Heart left ventricle (tissue), 16 donors: ENCODE results near the gene SPACA5. TPM values are rescaled to one million over a fixed set of nuclear protein-coding genes. Genes with fewer than 3 reads are reported as not detected.

Experiments
- ATAC-seq, 4 donors: fragments of 200-7000 bp; cut with Tn5 transposase; one replicate each; pipeline ENCODE4 v1.9.1; 2020 to 2022; ENCODE audit warnings: moderate library complexity in 4 of 4, mild to moderate bottlenecking in 3 of 4, moderate number of reproducible peaks in 1 of 4
- DNase-seq, 5 donors: peaks; one replicate each; pipeline ENCODE4 v3.0.0-alpha.2; 2020
- H3K27ac ChIP-seq, 12 donors: fragments of 200-600 bp; sonication (generic) in 4 of 12; one replicate each; pipeline versions ENCODE4 v1.5.0 to v1.8.0; 2016 to 2022; ENCODE audit warnings: mild to moderate bottlenecking in 2 of 12
- H3K27me3 ChIP-seq, 9 donors: fragments of 200-600 bp; sonication (generic) in 2 of 9; one replicate each; pipeline versions ENCODE4 v1.5.1 to v1.8.0; 2016 to 2022; ENCODE audit warnings: mild to moderate bottlenecking in 3 of 9
- H3K36me3 ChIP-seq, 9 donors: fragments of 200-600 bp; sonication (generic) in 2 of 9; one replicate each; pipeline versions ENCODE4 v1.5.0 to v1.8.0; 2018 to 2022; ENCODE audit warnings: mild to moderate bottlenecking in 2 of 9
- H3K4me1 ChIP-seq, 12 donors: fragments of 200-600 bp; sonication (generic) in 4 of 12; one replicate each; pipeline versions ENCODE4 v1.5.0 to v1.8.0; 2016 to 2022; ENCODE audit warnings: mild to moderate bottlenecking in 3 of 12
- H3K4me3 ChIP-seq, 12 donors: fragments of 200-600 bp; sonication (generic) in 4 of 12; one replicate each; pipeline versions ENCODE4 v1.5.0 to v1.8.0; 2017 to 2022; ENCODE audit warnings: mild to moderate bottlenecking in 9 of 12, moderate library complexity in 4 of 12
- H3K9me3 ChIP-seq, 12 donors: fragments of 200-600 bp; sonication (generic) in 4 of 12; one replicate each; pipeline versions ENCODE4 v1.5.0 to v1.8.0; 2016 to 2022; ENCODE audit warnings: mild to moderate bottlenecking in 1 of 12
- POLR2A ChIP-seq, 2 donors: fragments of 450-650 bp; IDR thresholded peaks; one replicate each; pipeline ENCODE4 v1.6.1; 2017; ENCODE audit warnings: antibody characterized with exemption in 2 of 2, mild to moderate bottlenecking in 2 of 2, moderate library complexity in 2 of 2
- WGBS, 4 donors: extraction: QIAGEN DNeasy Blood & Tissue Kit in 2 of 4; methylation state at CpG; one replicate each; pipeline versions ENCODE4 v1.1.5 to v1.1.7; 2013 to 2018; 5-methylcytosine and 5-hydroxymethylcytosine counted together
- intact Hi-C, 10 donors: fragments of 100-400 bp; cut with DNase I; formaldehyde crosslinking; loops; one replicate each; pipeline versions ENCODE4 v1.11.1 to v1.14.2; 2022
- polyA plus RNA-seq, 2 donors: library from polyadenylated mRNA; stranded (reverse); fragments of 200-250 nt; gene quantifications; one replicate each; pipeline ENCODE4 v1.2.3, GENCODE V29; 2013
- total RNA-seq, 9 donors: library from RNA; depleted of rRNA in 2 of 9; stranded (reverse); fragments of >200 nt in 2 of 9; fragmentation: NEBNext Ultra II Directional in 3 of 9; extraction: Animal tissue kit (Norgen Biotek cat#: 25700) in 3 of 9; gene quantifications; one replicate each; pipeline versions ENCODE4 v1.1.0 to v1.2.4, GENCODE V29; 2016 to 2023
- TF ChIP-seq, protein P1 (sequence below), 12 donors: fragments of 200-600 bp; sonication (generic) in 4 of 12; IDR thresholded peaks; one replicate each; pipeline versions ENCODE4 v1.5.0 to v1.8.0; 2018 to 2022; ENCODE audit warnings: antibody characterized with exemption in 12 of 12, mild to moderate bottlenecking in 5 of 12
- donor health status: ischemic (EF 13 %, LVEDD 7.1; RV severe dilation, severe dysfunction).
- donor health status: healthy with polysubstance abuse.
- donor health status: DM: no; HTN: yes; CAD: no.
- donor health status: DM: no; HTN: no; CAD: no.
- donor health status: ischemic (EF 25% LVEDD 6.9; RV normal size, moderate dysfunction).
- donor health status: ischemic (EF 25% LVEDD 5.7; RV mildly dilated, moderate dysfunction).
- donor health status: healthy.
- donor health status: DM: yes; HTN: yes; CAD: no.
- donor health status: ischemic (EF 35%, LVEDD 5.7; RV mildly dilated, moderate dysfunction).
- donor health status: nonischemic (EF 11% LVEDD 7.7; RV severe dilation, severe dysfunction).
- donor health status: DM: yes; HTN: yes; CAD: no.
- donor health status: PGD.
- donor health status: ischemic (EF 29% LVEDD 5.4; RV normal size, mild dysfunction).
- donor health status: nonischemic (EF 23%, LVEDD 6.1; RV moderate dilation, normal function).

SPACA5 gene
- total and polyA plus RNA-seq, 11 donors = not detected

- DNase-seq (peak in 4 of 5 donors; percentile 49 to 59 (median 56)), ATAC-seq (peak in 3 of 4 donors; percentile 55 to 87 (median 71))
- peaks cover 0 to 13% (median 0%) of the 10 kb centered on the region in 12 donors for H3K4me1 ChIP-seq
- WGBS, 4 donors = 41 to 48% (median 43%) methylated on average over 8 of the region's 8 CpGs
- TF ChIP-seq, protein P1, sequence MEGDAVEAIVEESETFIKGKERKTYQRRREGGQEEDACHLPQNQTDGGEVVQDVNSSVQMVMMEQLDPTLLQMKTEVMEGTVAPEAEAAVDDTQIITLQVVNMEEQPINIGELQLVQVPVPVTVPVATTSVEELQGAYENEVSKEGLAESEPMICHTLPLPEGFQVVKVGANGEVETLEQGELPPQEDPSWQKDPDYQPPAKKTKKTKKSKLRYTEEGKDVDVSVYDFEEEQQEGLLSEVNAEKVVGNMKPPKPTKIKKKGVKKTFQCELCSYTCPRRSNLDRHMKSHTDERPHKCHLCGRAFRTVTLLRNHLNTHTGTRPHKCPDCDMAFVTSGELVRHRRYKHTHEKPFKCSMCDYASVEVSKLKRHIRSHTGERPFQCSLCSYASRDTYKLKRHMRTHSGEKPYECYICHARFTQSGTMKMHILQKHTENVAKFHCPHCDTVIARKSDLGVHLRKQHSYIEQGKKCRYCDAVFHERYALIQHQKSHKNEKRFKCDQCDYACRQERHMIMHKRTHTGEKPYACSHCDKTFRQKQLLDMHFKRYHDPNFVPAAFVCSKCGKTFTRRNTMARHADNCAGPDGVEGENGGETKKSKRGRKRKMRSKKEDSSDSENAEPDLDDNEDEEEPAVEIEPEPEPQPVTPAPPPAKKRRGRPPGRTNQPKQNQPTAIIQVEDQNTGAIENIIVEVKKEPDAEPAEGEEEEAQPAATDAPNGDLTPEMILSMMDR (IDR thresholded peaks at IDR 0.05) = no peak
- no peak for TF ChIP-seq POLR2A (IDR thresholded peaks at IDR 0.05)
- H3K27me3 ChIP-seq = peaks cover 0 to 13% (median 0%) of the 10 kb centered on the region in 9 donors
- peak overlapping the region in 11 of 12 donors; percentile 12 to 71 (median 55) for H3K27ac ChIP-seq
- H3K9me3 ChIP-seq = no peaks in the 10 kb centered on the region
- intact Hi-C loops = no loop called here
- H3K36me3 ChIP-seq = no peaks in the 10 kb centered on the region
- H3K4me3 ChIP-seq = no peak overlapping the region
Measured at GRCh38 chrX:48045410-48046311, 38.9 kb downstream of the SPACA5 start.

DNA sequence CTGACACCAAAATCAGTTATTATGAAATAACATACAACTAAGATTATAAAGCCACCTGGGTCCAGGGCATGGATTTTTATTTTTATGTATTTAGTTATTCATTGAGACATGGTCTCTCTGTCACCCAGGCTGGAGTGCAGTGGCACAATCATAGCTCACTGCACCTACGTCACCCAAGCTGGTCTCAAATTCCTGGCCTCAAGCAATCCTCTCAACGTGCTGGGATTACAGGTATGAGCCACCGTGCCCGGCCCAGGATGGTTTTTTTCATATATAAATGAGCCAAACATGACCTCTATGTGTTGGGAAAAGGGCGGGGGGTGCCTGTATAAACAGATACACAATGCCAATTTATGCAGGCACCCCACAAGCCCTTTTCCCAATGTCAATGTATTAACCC lies 40.1 kb downstream of the SPACA5 start:
- peaks cover 0 to 13% (median 0%) of the 10 kb centered on the region in 9 donors for H3K27me3 ChIP-seq
- no peak for TF ChIP-seq POLR2A (IDR thresholded peaks at IDR 0.05)
- TF ChIP-seq, protein P1 (IDR thresholded peaks at IDR 0.05) = no peak
- H3K4me1 ChIP-seq = peaks cover 0 to 13% (median 0%) of the 10 kb centered on the region in 12 donors
- no peak for DNase-seq
- H3K9me3 ChIP-seq = no peaks in the 10 kb centered on the region
- intact Hi-C loops = no loop called here
- no peak overlapping the region for H3K4me3 ChIP-seq
- peak overlapping the region in 6 of 12 donors; percentile 28 to 71 (median 64) for H3K27ac ChIP-seq
- no peak for ATAC-seq
- 71 to 97% (median 84%) methylated on average over 4 to 5 of the region's 5 CpGs for WGBS, 4 donors
- H3K36me3 ChIP-seq = no peaks in the 10 kb centered on the region

DNA sequence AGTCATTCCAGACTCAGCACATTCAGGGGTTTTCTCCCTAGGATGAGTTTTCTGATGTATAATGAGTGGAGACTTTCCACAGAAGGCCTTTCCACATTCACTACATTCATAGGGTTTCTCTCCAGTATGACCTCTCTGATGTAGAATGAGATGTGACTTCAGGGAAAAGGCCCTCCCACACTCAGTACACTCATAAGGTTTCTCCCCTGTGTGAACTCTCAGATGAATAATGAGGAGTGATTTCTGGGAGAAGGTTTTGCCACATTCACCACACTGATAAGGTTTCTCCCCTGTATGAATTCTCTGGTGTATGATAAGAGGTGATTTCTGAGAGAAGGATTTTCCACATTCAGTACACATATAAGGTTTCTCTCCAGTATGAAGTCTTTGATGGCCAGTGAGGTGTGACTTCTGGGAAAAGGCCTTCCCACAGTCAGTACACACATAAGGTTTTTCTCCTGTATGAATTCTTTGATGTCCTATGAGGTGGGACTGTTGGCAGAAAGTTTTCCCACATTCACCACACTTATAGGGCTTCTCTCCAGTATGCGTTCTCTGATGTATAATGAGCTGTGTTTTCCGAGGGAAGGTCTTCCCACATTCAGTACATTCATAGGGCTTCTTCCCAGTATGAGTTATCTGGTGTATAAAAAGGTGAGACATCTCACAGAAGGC lies 52.0 kb downstream of the SPACA5 start:
- no peak overlapping the region for H3K27ac ChIP-seq
- H3K4me1 ChIP-seq = no peaks in the 10 kb centered on the region
- WGBS, 4 donors = 61 to 100% (median 90%) methylated on average over 2 of the region's 2 CpGs
- intact Hi-C loops = loop anchor here in 1 of 10 donors (10.0 kb wide), 1 partner anchor 56 kb away; no protein-coding TSS in a partner anchor
- H3K4me3 ChIP-seq = no peak overlapping the region
- H3K36me3 ChIP-seq = peaks cover 0 to 41% (median 17%) of the 10 kb centered on the region in 9 donors
- DNase-seq = no peak
- TF ChIP-seq POLR2A (IDR thresholded peaks at IDR 0.05) = no peak
- TF ChIP-seq, protein P1 (IDR thresholded peaks at IDR 0.05) = no peak
- no peak for ATAC-seq
- H3K27me3 ChIP-seq = no peaks in the 10 kb centered on the region
- H3K9me3 ChIP-seq = peaks cover 0 to 51% (median 6%) of the 10 kb centered on the region in 12 donors

GRCh38 chrX:48059296-48059639 lies 52.5 kb downstream of the SPACA5 start:
- DNase-seq = no peak
- TF ChIP-seq, protein P1 (IDR thresholded peaks at IDR 0.05) = no peak
- no peak for TF ChIP-seq POLR2A (IDR thresholded peaks at IDR 0.05)
- intact Hi-C loops = loop anchor here in 1 of 10 donors (10.0 kb wide), 1 partner anchor 56 kb away; no protein-coding TSS in a partner anchor
- H3K9me3 ChIP-seq = peaks cover 0 to 51% (median 6%) of the 10 kb centered on the region in 12 donors
- H3K4me3 ChIP-seq = no peak overlapping the region
- H3K27me3 ChIP-seq = peaks cover 0 to 3% (median 0%) of the 10 kb centered on the region in 9 donors
- 82 to 100% (median 97%) methylated on average over 1 of the region's 1 CpG for WGBS, 4 donors
- peaks cover 0 to 46% (median 17%) of the 10 kb centered on the region in 9 donors for H3K36me3 ChIP-seq
- no peaks in the 10 kb centered on the region for H3K4me1 ChIP-seq
- no peak overlapping the region for H3K27ac ChIP-seq
- no peak for ATAC-seq
